Hindlimb muscle (tissue), 1 donor: ENCODE results near the gene MYOCD. TPM values are rescaled to one million over a fixed set of nuclear protein-coding genes. Genes with fewer than 3 reads are reported as not detected.

Experiments used
- DNase-seq: peaks from one replicate; pipeline ENCODE4 v3.0.0-alpha.2; 2013
- polyA plus RNA-seq: library from polyadenylated mRNA; unstranded; fragments of 120-200 nt; gene quantifications from one replicate; pipeline ENCODE4 v1.2.1, GENCODE V29; 2013; ENCODE audit not compliant: insufficient read length

Gene MYOCD
- polyA plus RNA-seq, 1 donor, result 0.48 TPM

DNA sequence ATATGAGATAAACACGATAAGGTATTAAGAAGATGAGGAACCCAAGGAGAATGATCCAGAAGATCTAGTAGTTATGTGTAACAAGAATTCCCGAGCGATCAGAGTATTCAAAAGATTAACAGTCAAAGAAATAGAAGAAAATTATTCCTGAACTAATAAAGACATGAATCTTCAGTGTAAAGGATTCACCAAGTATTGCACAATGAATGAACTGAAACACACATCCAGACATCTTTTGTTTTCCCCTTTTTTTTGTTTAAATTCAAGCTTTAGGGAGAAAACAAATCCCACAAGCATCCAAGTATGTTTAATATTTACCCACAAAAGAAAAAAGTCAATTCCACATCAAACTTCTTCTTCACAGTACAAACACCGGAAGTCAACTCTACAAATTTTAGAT lies 23.7 kb upstream of the MYOCD start:
- no peak for DNase-seq

DNA sequence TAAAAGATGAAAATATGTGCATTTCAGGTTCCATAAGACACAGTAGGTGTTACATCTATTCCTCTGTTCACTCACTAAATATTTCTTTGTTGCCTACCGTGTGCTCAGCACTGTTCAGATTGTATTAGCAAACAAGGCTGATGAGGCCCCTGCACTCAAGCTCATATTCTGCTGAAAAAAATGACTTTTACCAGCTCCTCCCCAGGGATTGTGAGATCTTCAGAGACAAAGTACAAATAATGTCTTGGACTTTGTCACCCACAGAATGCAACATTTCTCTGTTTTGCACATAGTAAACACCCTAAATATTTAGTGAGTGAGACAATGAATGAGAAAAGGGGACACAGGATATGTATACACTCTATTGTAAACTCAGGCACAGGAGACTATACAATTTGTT lies 21.9 kb upstream of the MYOCD start:
- DNase-seq, result no peak

DNA sequence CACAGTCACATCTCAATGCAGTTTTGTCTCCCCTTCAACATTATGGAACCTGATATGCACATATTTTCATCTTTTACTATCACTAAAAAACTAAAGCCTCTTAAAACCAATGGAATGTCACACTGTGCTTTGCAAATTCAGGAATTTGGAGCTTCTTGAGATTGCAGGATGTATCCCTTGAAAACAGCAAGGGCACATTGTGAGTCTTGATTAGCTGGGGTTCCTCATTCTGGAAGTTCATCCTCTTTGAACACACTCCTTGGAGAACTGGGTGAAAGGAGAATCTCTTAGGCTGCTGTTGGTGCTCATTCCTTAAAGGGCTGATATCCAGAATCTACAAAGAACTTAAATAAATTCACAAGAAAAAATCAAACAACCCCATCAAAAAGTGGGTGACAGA lies 21.1 kb upstream of the MYOCD start:
- DNase-seq, result no peak

- no peak for DNase-seq
Measured at GRCh38 chr17:12646761-12647422, 18.8 kb upstream of the MYOCD start.

- DNase-seq, result no peak
Measured at GRCh38 chr17:12648498-12648897, 17.2 kb upstream of the MYOCD start.

- no peak for DNase-seq
Measured at GRCh38 chr17:12655936-12656335, 9.8 kb upstream of the MYOCD start.

DNA sequence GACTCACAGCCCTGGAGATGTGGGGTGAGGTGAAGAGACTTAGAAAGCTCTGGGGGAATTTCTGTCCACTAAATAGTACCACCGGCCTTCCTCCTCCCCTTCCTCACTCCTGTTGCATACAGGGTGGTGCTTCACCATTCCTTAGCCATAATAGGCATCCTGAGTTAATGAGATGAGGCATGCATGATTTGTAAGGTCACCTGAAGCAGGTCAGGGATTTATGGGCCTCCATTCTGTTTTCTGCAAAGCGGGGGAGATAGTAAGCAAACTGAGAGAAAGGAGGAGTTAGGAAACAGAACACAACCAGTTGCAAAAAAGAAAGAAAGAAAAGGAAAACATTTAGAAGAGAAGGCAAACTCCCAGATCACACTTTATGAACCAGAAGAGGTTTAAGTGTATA lies 9.3 kb upstream of the MYOCD start:
- no peak for DNase-seq

DNA sequence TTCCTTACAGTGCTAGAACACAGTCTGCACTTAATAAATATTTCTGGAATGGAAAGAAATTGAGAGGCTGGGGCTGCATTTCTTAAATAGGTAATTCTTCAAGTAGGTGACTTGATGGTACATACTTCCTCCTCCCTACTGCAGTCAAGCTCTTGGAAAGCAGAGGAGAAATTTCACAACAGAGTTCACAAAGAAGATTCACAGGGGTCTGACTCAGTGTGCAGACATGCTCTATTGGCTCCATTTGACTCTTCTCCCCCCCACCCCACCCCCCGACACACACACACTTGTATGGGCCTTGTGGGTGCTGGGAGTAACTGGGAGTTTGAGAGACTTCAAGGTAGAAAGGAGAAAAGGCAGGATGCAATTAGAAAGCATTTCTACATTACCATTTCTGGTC lies 6.2 kb upstream of the MYOCD start:
- DNase-seq, result no peak

DNA sequence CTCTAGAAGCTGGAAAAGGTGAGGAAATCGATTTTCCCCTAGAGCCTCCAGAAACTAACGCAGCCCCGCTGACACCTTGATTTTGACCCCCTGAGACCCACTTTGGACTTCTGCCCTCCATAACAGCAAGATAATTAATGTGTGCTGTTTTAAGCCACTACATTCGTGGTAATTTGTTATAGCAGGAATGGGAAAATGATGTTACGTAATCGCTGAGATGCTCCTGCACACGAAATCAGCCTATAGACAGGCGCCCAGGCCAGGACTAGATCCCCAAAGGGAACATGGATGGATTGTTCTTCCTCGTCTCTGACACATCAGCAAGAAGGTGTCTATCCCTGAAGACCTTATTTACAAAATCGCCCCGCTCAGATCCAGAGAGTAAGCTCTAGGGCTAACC lies 1.4 kb upstream of the MYOCD start:
- DNase-seq, result no peak

GRCh38 chr17:12664894-12665262 lies 812 bp upstream of the MYOCD start:
- no peak for DNase-seq

DNA sequence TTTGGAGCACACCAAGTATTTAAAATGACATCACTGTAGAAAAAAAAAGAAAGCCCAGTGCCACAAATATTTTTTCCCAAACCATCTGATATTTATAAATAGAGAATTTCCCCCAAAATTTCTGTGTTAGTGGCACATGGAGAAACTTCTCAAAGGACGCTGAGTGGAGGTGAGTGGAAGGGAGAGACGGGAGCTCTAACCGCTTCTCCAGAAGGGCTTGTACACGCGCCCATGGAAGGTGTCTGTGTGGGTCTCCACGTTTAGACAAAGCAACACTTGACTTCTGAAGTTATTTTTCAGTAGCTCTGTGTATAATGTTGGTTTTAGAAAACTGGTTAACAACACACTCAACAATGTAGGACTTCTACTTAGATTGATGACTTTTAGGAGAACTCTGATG lies 1.0 kb downstream of the MYOCD start:
- DNase-seq, result no peak

- DNase-seq, result peak; percentile 13
Measured at GRCh38 chr17:12667299-12667958, 1.7 kb downstream of the MYOCD start.

- DNase-seq, result no peak
Measured at GRCh38 chr17:12671906-12672305, 6.2 kb downstream of the MYOCD start.

- DNase-seq, result no peak
Measured at GRCh38 chr17:12672947-12673346, 7.3 kb downstream of the MYOCD start.

GRCh38 chr17:12673788-12674187 lies 8.1 kb downstream of the MYOCD start:
- DNase-seq, result no peak

DNA sequence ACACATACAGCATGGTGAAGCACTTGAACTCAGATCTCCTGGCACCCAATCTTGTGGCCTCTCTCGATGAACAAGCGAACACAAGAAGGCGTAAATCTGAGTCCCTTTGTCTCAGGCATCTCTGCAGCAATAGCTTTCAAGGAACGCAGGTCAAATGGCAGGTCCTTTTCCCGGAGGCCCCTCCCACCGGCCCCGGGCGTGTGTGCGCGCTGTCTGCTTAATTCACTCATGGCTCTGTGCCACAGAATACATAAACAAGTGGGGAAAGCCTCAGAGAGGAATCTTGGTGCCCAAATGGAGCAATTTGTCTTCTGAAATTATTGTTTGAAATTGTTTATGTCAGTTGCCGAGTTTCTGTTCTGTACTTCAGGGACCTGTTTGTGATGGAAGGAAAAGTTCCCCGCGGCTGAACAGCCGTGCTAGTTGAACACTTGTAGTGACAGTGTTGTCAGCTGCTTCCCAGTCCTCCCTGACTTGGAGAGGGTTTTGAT lies 14.8 kb downstream of the MYOCD start:
- DNase-seq, result no peak

DNA sequence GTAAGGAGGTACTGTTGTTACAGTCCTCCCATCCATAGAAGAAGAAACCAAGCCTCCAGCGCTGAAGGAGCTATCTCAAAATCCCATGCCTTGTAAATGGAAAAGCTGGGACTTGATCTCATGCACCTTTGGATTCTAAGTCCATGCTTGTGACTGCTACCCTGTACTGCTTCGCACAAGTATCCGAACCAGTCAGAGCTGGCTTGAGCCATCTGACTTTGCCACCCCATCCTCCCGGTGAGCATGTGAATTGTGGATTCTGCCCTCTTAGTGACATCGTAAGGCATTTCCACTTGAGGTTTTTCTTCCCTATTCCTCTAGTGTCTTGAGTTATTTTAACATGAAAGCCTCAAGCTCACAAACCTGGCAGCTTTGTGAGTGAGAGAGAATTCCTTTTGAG lies 15.3 kb downstream of the MYOCD start:
- DNase-seq, result no peak

- DNase-seq, result no peak
Measured at GRCh38 chr17:12683299-12683698, 17.6 kb downstream of the MYOCD start.

DNA sequence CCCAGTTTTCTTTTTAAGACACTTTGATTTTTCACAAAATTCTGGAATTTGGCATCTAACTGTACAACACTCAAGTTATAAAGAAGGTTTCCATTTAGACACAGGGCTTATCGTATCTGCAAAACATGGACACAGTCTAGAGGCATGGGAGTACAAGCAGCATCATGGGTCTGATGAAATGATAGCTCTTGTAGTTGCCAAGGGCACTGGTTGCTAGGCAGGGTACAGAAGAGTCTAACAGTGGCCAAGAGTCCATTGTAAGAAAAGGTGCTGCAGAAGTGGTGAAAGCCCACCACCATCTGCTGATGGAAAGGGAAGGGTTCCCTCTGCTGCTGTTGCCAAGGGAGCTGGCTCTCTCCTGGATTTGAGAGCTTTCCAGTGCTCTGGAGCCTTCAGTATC lies 20.8 kb downstream of the MYOCD start:
- no peak for DNase-seq

- no peak for DNase-seq
Measured at GRCh38 chr17:12688382-12688781, 22.7 kb downstream of the MYOCD start.

GRCh38 chr17:12691173-12691572 lies 25.5 kb downstream of the MYOCD start:
- peak; percentile 23 for DNase-seq

DNA sequence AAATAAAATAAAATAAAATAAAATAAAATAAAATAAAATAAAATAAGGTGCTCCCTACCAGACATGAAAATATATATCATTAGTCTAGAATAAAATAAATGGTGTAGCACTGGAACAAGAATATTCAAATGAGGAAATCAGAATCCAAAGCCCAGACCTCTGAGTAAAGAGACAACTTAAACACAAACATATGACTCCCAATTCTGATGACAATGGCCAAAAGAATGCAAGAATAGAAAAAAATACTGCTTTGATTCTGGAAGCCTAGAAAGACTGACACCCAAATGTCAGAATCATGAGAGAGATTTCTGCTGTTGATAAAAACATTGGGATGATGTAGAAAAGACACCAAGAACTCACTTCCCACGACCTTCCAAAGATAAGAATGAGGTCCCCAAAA lies 27.9 kb downstream of the MYOCD start:
- no peak for DNase-seq

DNA sequence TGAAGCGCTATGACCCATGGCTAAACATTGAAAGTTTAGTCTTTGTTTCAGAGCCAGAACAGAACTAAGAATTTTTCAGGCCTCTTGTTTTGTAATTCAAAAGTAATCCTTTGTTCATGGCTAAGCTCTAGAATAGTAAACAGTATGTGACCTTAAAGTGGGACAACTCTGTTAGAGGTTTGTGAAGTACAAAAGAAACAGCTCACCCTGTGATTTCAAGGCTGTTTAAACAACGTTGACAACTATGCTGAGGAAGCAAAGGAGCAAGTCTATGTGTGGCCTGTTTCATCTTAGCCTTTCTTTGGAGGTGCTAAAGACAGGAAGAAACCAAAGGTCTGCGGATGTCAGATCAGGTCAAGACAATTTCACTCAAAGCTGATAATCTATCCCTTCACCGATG lies 40.4 kb downstream of the MYOCD start:
- DNase-seq, result no peak

GRCh38 chr17:12709063-12709462 lies 43.4 kb downstream of the MYOCD start:
- DNase-seq, result no peak

DNA sequence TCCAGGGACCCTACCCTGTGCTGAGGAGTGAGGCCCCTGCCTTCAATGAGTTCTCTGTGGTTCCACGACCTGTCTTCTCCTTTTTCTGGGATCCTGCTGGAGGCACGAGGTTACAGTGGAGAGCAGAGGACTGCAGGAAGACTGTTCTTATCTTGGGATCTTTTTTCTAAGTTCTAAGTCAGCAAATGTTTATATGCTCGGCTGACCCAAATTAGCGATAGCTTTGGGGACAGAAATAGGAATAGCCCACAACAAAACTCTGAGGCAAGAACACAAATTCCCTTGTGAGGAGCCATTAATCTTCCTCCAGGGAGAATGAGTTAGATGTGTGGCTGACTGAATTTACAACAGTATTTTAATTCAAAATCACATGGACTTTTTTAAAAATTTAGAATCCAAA lies 46.7 kb downstream of the MYOCD start:
- DNase-seq, result no peak
